ENCODE measurements around the gene CRX. TPM values are rescaled to one million over a fixed set of nuclear protein-coding genes. Genes with fewer than 3 reads are reported as not detected.
"Not testable (repeated sequence)": the region's sequence is repeated elsewhere in the genome, so short reads cannot be mapped to it uniquely, and the experiment has no call there.

CRX gene
- total and polyA plus RNA-seq, 7 donors, result 0.60 to 1.2 TPM; not detected in 5

- DNase-seq, result no peak
- Histone ChIP-seq H3K36me3 (no peaks in the 10 kb centered on the region), H3K27ac (no peak overlapping the region), H3K27me3 (peaks cover 10 to 69% (median 23%) of the 10 kb centered on the region in 3 donors), H3K4me3 (no peak overlapping the region), H3K4me1 (peaks cover 0 to 9% (median 0%) of the 10 kb centered on the region in 4 donors), H3K9me3 (no peaks in the 10 kb centered on the region)
- intact Hi-C loops (cut with DNase I), result no loop called here
- WGBS, 2 donors, result 6 to 8% methylated on average over 22 of the region's 22 CpGs
- TF ChIP-seq, protein P1, sequence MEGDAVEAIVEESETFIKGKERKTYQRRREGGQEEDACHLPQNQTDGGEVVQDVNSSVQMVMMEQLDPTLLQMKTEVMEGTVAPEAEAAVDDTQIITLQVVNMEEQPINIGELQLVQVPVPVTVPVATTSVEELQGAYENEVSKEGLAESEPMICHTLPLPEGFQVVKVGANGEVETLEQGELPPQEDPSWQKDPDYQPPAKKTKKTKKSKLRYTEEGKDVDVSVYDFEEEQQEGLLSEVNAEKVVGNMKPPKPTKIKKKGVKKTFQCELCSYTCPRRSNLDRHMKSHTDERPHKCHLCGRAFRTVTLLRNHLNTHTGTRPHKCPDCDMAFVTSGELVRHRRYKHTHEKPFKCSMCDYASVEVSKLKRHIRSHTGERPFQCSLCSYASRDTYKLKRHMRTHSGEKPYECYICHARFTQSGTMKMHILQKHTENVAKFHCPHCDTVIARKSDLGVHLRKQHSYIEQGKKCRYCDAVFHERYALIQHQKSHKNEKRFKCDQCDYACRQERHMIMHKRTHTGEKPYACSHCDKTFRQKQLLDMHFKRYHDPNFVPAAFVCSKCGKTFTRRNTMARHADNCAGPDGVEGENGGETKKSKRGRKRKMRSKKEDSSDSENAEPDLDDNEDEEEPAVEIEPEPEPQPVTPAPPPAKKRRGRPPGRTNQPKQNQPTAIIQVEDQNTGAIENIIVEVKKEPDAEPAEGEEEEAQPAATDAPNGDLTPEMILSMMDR (IDR thresholded peaks at IDR 0.05), result peak in 2 of 4 experiments; percentile 9 to 18
- TF ChIP-seq EP300 (IDR thresholded peaks at IDR 0.05) (no peak), POLR2AphosphoS5 (IDR thresholded peaks at IDR 0.05) (no peak), POLR2A (IDR thresholded peaks at IDR 0.05) (no peak)
These were observed 27.2 kb downstream of the CRX start for GRCh38 chr19:47848823-47849473.

GRCh38 chr19:47853003-47853402 is 31.3 kb downstream of the CRX start:
- DNase-seq, result no peak
- Histone ChIP-seq H3K36me3 (no peaks in the 10 kb centered on the region), H3K27ac (no peak overlapping the region), H3K9me3 (no peaks in the 10 kb centered on the region), H3K27me3 (peaks cover 10 to 63% (median 23%) of the 10 kb centered on the region in 3 donors), H3K4me3 (no peak overlapping the region), H3K4me1 (peaks cover 0 to 9% (median 0%) of the 10 kb centered on the region in 4 donors)
- 70 to 73% methylated on average over 5 of the region's 5 CpGs for WGBS, 2 donors
- intact Hi-C loops (cut with DNase I), result no loop called here
- TF ChIP-seq EP300 (IDR thresholded peaks at IDR 0.05), result no peak
- no peak for TF ChIP-seq POLR2AphosphoS5 (IDR thresholded peaks at IDR 0.05)
- TF ChIP-seq, protein P1 (IDR thresholded peaks at IDR 0.05), result no peak
- no peak for TF ChIP-seq POLR2A (IDR thresholded peaks at IDR 0.05)

DNA sequence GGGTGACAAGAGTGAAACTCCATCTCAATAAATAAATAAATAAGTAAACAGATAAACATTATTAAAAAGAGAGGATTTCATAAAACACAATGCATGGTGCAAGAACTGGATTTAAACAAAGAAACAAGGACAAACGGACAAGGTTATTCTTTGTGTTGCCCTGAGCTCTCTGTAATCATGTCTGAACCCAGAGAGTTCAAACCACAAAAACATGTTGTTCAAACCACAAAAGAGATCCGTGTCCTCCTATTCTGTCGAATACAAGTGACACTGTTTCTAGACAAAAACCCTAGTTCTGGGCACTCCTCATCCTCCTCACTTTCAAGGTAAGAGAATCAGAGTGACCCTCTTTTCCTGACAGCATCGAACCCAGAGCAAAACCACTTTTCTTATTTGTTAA is 32.7 kb downstream of the CRX start:
- no peaks in the 10 kb centered on the region for H3K9me3 ChIP-seq
- H3K27ac ChIP-seq, result no peak overlapping the region
- intact Hi-C loops (cut with DNase I), result no loop called here
- TF ChIP-seq EP300 (IDR thresholded peaks at IDR 0.05) (no peak), POLR2A (IDR thresholded peaks at IDR 0.05) (no peak), POLR2AphosphoS5 (IDR thresholded peaks at IDR 0.05) (no peak)
- TF ChIP-seq, protein P1 (IDR thresholded peaks at IDR 0.05), result no peak
- no peak for DNase-seq
- H3K27me3 ChIP-seq, result peaks cover 10 to 57% (median 10%) of the 10 kb centered on the region in 3 donors
- no peak overlapping the region for H3K4me3 ChIP-seq
- 50 to 64% methylated on average over 4 of the region's 4 CpGs for WGBS, 2 donors
- peaks cover 0 to 4% (median 0%) of the 10 kb centered on the region in 4 donors for H3K4me1 ChIP-seq
- H3K36me3 ChIP-seq, result no peaks in the 10 kb centered on the region

DNA sequence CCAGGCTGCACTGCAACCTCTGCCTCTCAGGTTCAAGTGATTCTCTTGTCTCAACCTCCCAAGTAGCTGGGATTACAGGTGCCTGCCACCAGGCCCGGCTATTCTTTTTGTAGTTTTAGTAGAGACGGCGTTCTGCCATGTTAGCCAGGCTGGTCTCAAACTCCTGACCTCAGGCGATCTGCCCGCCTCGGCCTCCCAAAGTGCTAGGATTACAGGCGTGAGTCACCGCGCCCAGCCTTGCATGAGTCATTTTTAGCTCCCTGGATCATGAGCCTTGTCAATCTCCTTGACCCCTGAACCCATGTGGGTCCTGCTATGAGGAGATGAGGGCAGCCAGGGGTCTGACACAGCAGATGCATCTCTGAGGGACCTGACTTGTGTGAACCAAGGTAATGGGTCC is 36.5 kb downstream of the CRX start:
- H3K4me1 ChIP-seq; H3K27ac ChIP-seq; H3K36me3 ChIP-seq; intact Hi-C loops (cut with DNase I); DNase-seq; H3K4me3 ChIP-seq; H3K9me3 ChIP-seq: not testable (repeated sequence)
- 66 to 89% methylated on average over 9 of the region's 9 CpGs for WGBS, 2 donors
- peaks cover 3 to 32% (median 3%) of the 10 kb centered on the region in 3 donors for H3K27me3 ChIP-seq

DNA sequence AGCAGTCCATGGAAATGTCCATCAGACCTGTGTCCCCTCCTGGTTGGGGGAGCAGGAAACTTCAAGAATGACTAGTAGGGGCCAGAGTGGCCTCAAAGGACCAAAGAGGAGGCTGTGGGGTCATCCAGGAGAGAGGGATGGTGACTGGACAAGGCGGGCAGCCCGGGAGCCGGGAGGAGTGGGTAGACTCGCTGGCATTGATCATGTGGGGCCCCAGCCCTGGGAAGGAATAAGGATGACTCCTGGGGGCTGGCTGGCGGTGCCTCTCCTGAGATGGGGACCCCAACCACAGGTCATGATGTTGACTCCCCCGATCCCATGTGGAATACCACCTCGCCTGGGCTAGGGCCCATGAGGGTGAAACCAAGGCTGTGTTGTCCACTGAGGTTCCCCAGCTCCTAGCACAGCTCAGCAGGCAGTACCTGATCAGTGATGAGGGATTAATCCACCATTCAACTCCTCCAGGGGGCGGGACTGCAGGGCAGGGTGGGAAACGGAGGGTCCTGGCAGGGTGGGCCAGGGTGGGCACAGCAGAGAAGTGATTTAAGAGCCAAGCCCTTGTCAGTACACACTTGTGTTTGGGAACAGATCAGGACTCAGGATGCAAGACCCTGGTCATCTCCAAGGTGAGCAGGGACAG is 37.0 kb downstream of the CRX start, which contains the start of gene TPRX2:
Gene TPRX2, plus strand, starts transcription at position 590 of the 640 bp plus-strand sequence. Its CDS starts 12 bp downstream, at position 602.
- H3K36me3 ChIP-seq; DNase-seq; H3K4me1 ChIP-seq; intact Hi-C loops (cut with DNase I); H3K9me3 ChIP-seq; H3K4me3 ChIP-seq; H3K27ac ChIP-seq: not testable (repeated sequence)
- 79 to 80% methylated on average over 9 of the region's 9 CpGs for WGBS, 2 donors
- peaks cover 0 to 27% (median 0%) of the 10 kb centered on the region in 3 donors for H3K27me3 ChIP-seq

- not testable (repeated sequence) for H3K9me3 ChIP-seq, H3K36me3 ChIP-seq, DNase-seq, H3K27ac ChIP-seq, H3K4me3 ChIP-seq, H3K4me1 ChIP-seq
- H3K27me3 ChIP-seq, result peaks cover 0 to 21% (median 0%) of the 10 kb centered on the region in 3 donors
- intact Hi-C loops (cut with DNase I), result loop anchor here (5.0 kb wide), 2 partner anchors 48 to 93 kb away; no protein-coding TSS in a partner anchor
- 91% methylated on average over 11 to 12 of the region's 17 CpGs for WGBS, 2 donors
These were observed 38.1 kb downstream of the CRX start for GRCh38 chr19:47859838-47860237.

Data from sigmoid colon (tissue), 7 donors.